Subcutaneous adipose tissue (tissue), 4 donors: ENCODE data around the gene CHST11. TPM values are rescaled to one million over a fixed set of nuclear protein-coding genes. Genes with fewer than 3 reads are reported as not detected.

Experiments used
- CTCF ChIP-seq: fragments of 450-650 bp; IDR thresholded peaks from one replicate; pipeline ENCODE4 v1.5.1; 2016; ENCODE audit warnings: low read depth, mild to moderate bottlenecking, control low read depth, antibody characterized with exemption, moderate library complexity
- total RNA-seq, 4 donors: library from RNA; depleted of rRNA; stranded (reverse); fragments of >200 nt; gene quantifications; one replicate each; pipeline ENCODE4 v1.1.0, GENCODE V29; 2016

The CHST11 gene
- total RNA-seq, 4 donors from 2014 or later = 5.1 to 48.4 (median 9.3) TPM

GRCh38 chr12:104742551-104743201, 285.9 kb downstream of the CHST11 start:
- TF ChIP-seq CTCF = no peak

GRCh38 chr12:104743202-104743580, 286.4 kb downstream of the CHST11 start:
- TF ChIP-seq CTCF = no peak

- no peak for TF ChIP-seq CTCF
Measured at GRCh38 chr12:104746467-104747088, 289.8 kb downstream of the CHST11 start.

- no peak for TF ChIP-seq CTCF
Measured at GRCh38 chr12:104747330-104747729, 290.6 kb downstream of the CHST11 start.

GRCh38 chr12:104747955-104748354, 291.2 kb downstream of the CHST11 start:
- no peak for TF ChIP-seq CTCF

GRCh38 chr12:104748356-104748755, 291.6 kb downstream of the CHST11 start:
- TF ChIP-seq CTCF = no peak

GRCh38 chr12:104748790-104749189, 292.0 kb downstream of the CHST11 start:
- TF ChIP-seq CTCF = no peak
